ENCODE data around the gene STH.

STH gene

GRCh38 chr17:45989759-45990158 lies 9.3 kb upstream of the STH start:
- Histone ChIP-seq H3K27ac (ENCODE audit: low read depth, low read length, poor library complexity, severe bottlenecking) (no peak overlapping the region), H3K4me1 (ENCODE audit: insufficient read depth, low read length, severe bottlenecking) (no peaks in the 10 kb centered on the region), H3F3A (ENCODE audit: insufficient read depth, low read length) (no peaks in the 10 kb centered on the region), H3K79me2 (ENCODE audit: insufficient read depth, low read length) (no peaks in the 10 kb centered on the region), H3K27me3 (ENCODE audit: insufficient read depth, low read length) (no peaks in the 10 kb centered on the region; the same call in 1 of the 2 replicates), H2AFZ (ENCODE audit: low read length) (no peak overlapping the region), H3K9ac (ENCODE audit: low read length) (no peak overlapping the region), H3K9me2 (ENCODE audit: low read depth, low read length) (no peaks in the 10 kb centered on the region), H3K4me3 (ENCODE audit: low read depth, low read length, poor library complexity, severe bottlenecking) (no peak overlapping the region), H4K20me1 (ENCODE audit: insufficient read depth, low read length) (no peaks in the 10 kb centered on the region), H3K36me3 (ENCODE audit: insufficient read depth, low read length) (no peaks in the 10 kb centered on the region), H3K9me3 (ENCODE audit: low read length) (no peaks in the 10 kb centered on the region), H3K4me2 (ENCODE audit: low read length) (no peak overlapping the region)
- TF ChIP-seq EZH2 (IDR thresholded peaks at IDR 0.05; ENCODE audit: borderline replicate concordance, low read length): no peak
- no peak for TF ChIP-seq CTCF (IDR thresholded peaks at IDR 0.05; ENCODE audit: low read length)

GRCh38 chr17:45990886-45991285 lies 8.2 kb upstream of the STH start:
- Histone ChIP-seq H3K9me2 (ENCODE audit: low read depth, low read length) (no peaks in the 10 kb centered on the region), H3K4me3 (ENCODE audit: low read depth, low read length, poor library complexity, severe bottlenecking) (no peak overlapping the region), H3K9ac (ENCODE audit: low read length) (no peak overlapping the region), H3K27me3 (ENCODE audit: insufficient read depth, low read length) (no peaks in the 10 kb centered on the region; the same call in 1 of the 2 replicates), H3K79me2 (ENCODE audit: insufficient read depth, low read length) (no peaks in the 10 kb centered on the region), H3F3A (ENCODE audit: insufficient read depth, low read length) (no peaks in the 10 kb centered on the region), H3K4me1 (ENCODE audit: insufficient read depth, low read length, severe bottlenecking) (no peaks in the 10 kb centered on the region), H3K27ac (ENCODE audit: low read depth, low read length, poor library complexity, severe bottlenecking) (no peak overlapping the region), H3K4me2 (ENCODE audit: low read length) (no peak overlapping the region), H4K20me1 (ENCODE audit: insufficient read depth, low read length) (no peaks in the 10 kb centered on the region), H3K36me3 (ENCODE audit: insufficient read depth, low read length) (no peaks in the 10 kb centered on the region), H2AFZ (ENCODE audit: low read length) (no peak overlapping the region), H3K9me3 (ENCODE audit: low read length) (no peaks in the 10 kb centered on the region)
- TF ChIP-seq CTCF (IDR thresholded peaks at IDR 0.05; ENCODE audit: low read length) (no peak; the same call in 1 of the 2 replicates), EZH2 (IDR thresholded peaks at IDR 0.05; ENCODE audit: borderline replicate concordance, low read length) (no peak)

GRCh38 chr17:45991341-45991740 lies 7.7 kb upstream of the STH start:
- no peaks in the 10 kb centered on the region; the same call in 1 of the 2 replicates for H3K27me3 ChIP-seq (ENCODE audit: insufficient read depth, low read length)
- H3K9me2 ChIP-seq (ENCODE audit: low read depth, low read length): no peaks in the 10 kb centered on the region
- H3K9me3 ChIP-seq (ENCODE audit: low read length): no peaks in the 10 kb centered on the region
- H3F3A ChIP-seq (ENCODE audit: insufficient read depth, low read length): no peaks in the 10 kb centered on the region
- no peak overlapping the region for H3K4me2 ChIP-seq (ENCODE audit: low read length)
- H3K27ac ChIP-seq (ENCODE audit: low read depth, low read length, poor library complexity, severe bottlenecking): no peak overlapping the region
- H2AFZ ChIP-seq (ENCODE audit: low read length): no peak overlapping the region
- H3K9ac ChIP-seq (ENCODE audit: low read length): no peak overlapping the region
- no peaks in the 10 kb centered on the region for H3K36me3 ChIP-seq (ENCODE audit: insufficient read depth, low read length)
- no peak overlapping the region for H3K4me3 ChIP-seq (ENCODE audit: low read depth, low read length, poor library complexity, severe bottlenecking)
- TF ChIP-seq EZH2 (IDR thresholded peaks at IDR 0.05; ENCODE audit: borderline replicate concordance, low read length) (no peak), CTCF (IDR thresholded peaks at IDR 0.05; ENCODE audit: low read length) (no peak)
- no peaks in the 10 kb centered on the region for H4K20me1 ChIP-seq (ENCODE audit: insufficient read depth, low read length)
- H3K79me2 ChIP-seq (ENCODE audit: insufficient read depth, low read length): no peaks in the 10 kb centered on the region
- H3K4me1 ChIP-seq (ENCODE audit: insufficient read depth, low read length, severe bottlenecking): no peaks in the 10 kb centered on the region

Measured in OCI-LY1 (cell line).